Muscle of back (tissue), 11 donors: ENCODE measurements around the gene MMP26. TPM values are rescaled to one million over a fixed set of nuclear protein-coding genes. Genes with fewer than 3 reads are reported as not detected.
"Not testable (repeated sequence)": the region's sequence is repeated elsewhere in the genome, so short reads cannot be mapped to it uniquely, and the experiment has no call there.

Experiments used
- DNase-seq, 3 donors: peaks; one replicate each; pipeline versions ENCODE4 v3.0.0 to v3.0.0-alpha.2; 2013
- polyA plus RNA-seq, 10 donors: library from polyadenylated mRNA; unstranded; fragments of 120-200 nt; gene quantifications; one replicate each; pipeline ENCODE4 v1.2.1, GENCODE V29; 2013; ENCODE audit not compliant: insufficient read length in 10 of 10

The MMP26 gene
- polyA plus RNA-seq, 10 donors: not detected

- DNase-seq: not testable (repeated sequence)
These were observed 18.3 kb downstream of the MMP26 start for GRCh38 chr11:4722616-4723534.

GRCh38 chr11:4727171-4727570, 22.6 kb downstream of the MMP26 start:
- no peak for DNase-seq

GRCh38 chr11:4740735-4741134, 36.2 kb downstream of the MMP26 start:
- no peak for DNase-seq

GRCh38 chr11:4748438-4748837, 43.9 kb downstream of the MMP26 start:
- DNase-seq: no peak

GRCh38 chr11:4751201-4751600, 46.6 kb downstream of the MMP26 start:
- DNase-seq: no peak

Other genes with a start within 250 kb of the MMP26 start
- under 1 TPM; 0.07 to 0.65 (median 0.12) TPM for gene OR52K1, start 222.1 kb upstream of the MMP26 start, polyA plus RNA-seq
- gene OR52M1, start 159.6 kb upstream of the MMP26 start, polyA plus RNA-seq: not detected
- not detected for gene OR52I2, start 123.0 kb upstream of the MMP26 start, polyA plus RNA-seq
- gene OR52I1, start 110.7 kb upstream of the MMP26 start, polyA plus RNA-seq: under 1 TPM in 2 of 10 donors, not detected in 8; 0.04 to 0.08 TPM
- 10 to 100 TPM in 1 of 10 donors, 1 to 10 TPM in 9; 5.7 to 10.1 (median 8.3) TPM for gene TRIM68, start 96.6 kb upstream of the MMP26 start, polyA plus RNA-seq
- gene OR51D1, start 67.3 kb upstream of the MMP26 start, polyA plus RNA-seq: not detected
- gene OR51E1, start 60.8 kb upstream of the MMP26 start, polyA plus RNA-seq: 1 to 10 TPM; 1.8 to 3.8 (median 2.4) TPM
- gene OR51E2, start 6.9 kb upstream of the MMP26 start, polyA plus RNA-seq: 1 to 10 TPM in 4 of 10 donors, under 1 TPM in 6; 0.50 to 1.9 (median 0.95) TPM
- not detected for gene OR51F1, start 65.2 kb downstream of the MMP26 start, polyA plus RNA-seq
- not detected for gene OR52R1, start 99.6 kb downstream of the MMP26 start, polyA plus RNA-seq
- gene OR51F2, start 116.5 kb downstream of the MMP26 start, polyA plus RNA-seq: not detected
- not detected for gene OR51S1, start 144.4 kb downstream of the MMP26 start, polyA plus RNA-seq
- not detected for gene OR51T1, start 177.1 kb downstream of the MMP26 start, polyA plus RNA-seq
- not detected for gene OR51A7, start 199.0 kb downstream of the MMP26 start, polyA plus RNA-seq
- gene OR51G2, start 214.6 kb downstream of the MMP26 start, polyA plus RNA-seq: not detected
- not detected for gene OR51G1, start 219.6 kb downstream of the MMP26 start, polyA plus RNA-seq
- gene OR51A4, start 242.8 kb downstream of the MMP26 start, polyA plus RNA-seq: not detected